IPS DF 4.7 (cell line): ENCODE results near the gene UCK1.
"Not testable (repeated sequence)": the region's sequence is repeated elsewhere in the genome, so short reads cannot be mapped to it uniquely, and the experiment has no call there.

ENCODE experiments used
- DNase-seq: peaks from one replicate; pipeline ENCODE4 v3.0.0-alpha.2; 2013; ENCODE audit warnings: low spot score; ENCODE audit errors: extremely low read depth

The UCK1 gene

DNA sequence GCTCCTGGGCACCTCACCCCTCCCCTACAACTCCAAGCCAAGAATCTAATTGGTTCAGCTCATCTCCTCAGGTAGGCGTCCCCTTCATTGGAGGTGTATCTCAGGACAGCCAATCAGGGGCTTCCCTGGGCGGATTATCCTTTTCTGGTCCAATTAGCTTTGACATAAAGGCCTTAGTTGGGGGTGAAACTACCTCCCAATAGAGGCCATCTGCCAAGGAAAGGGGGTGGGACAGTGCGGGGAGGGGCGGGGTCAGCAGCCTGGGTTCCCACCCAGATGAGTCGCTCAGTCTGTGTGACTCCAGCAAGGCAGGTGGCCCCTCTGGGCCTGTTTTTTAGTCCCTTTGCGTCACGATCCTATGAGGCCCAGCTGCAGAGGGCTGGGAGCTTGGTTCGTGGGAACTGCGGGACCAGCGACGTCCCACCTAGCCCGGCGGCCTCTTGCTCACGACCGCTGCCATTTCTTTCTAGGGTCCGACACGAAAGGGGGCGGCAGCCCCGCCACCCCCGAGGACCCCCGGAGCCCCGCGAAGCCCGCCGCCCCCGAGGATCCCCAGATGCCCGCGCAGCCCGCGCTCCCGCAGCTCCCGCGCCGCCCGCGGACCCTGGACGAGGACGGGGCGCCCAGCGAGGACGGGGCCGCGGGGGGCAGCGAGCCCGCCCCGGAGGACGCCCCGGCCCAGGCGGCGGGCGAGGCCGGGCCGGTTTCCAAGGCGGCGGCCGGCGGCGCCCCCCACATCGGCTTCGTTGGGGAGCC, 23.2 kb upstream of the UCK1 start:
- DNase-seq, result no peak

DNA sequence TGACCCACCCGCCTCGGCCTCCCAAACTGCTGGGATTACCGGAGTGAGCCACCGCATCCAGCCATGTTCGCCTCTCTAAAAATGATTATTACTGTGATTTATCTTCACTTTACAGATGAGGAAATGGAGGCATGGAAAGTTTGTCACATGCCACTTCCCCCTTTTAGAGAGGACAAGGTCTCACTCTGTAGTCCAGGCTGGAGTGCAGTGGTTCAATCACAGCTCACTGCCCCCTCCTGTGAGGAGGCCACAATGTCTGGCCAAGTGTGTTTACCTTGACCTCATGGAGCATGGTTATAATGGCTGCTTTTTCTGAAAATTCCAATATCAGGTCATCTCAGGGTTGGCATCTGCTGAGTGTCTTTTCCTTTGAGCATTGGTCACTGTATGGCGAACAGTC, 21.0 kb upstream of the UCK1 start:
- no peak for DNase-seq

DNA sequence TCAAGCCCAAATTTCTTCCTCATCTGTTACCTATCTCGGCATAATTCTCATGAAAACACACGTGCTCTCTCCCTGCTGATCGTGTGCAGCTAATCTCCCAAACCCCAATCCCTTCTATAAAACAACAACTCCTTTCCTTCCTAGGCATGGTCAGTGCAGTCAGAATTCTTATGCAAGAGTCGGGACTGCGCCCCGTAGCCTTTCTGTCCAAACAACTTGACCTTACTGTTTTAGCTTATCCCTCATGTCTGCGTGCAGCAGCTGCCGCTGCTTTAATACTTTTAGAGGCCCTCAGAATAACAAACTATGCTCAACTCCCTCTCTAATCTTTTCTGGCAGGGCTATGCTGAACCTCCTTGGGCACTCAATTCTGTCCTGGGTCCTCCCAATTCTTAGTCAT, 19.4 kb upstream of the UCK1 start:
- DNase-seq, result not testable (repeated sequence)

DNA sequence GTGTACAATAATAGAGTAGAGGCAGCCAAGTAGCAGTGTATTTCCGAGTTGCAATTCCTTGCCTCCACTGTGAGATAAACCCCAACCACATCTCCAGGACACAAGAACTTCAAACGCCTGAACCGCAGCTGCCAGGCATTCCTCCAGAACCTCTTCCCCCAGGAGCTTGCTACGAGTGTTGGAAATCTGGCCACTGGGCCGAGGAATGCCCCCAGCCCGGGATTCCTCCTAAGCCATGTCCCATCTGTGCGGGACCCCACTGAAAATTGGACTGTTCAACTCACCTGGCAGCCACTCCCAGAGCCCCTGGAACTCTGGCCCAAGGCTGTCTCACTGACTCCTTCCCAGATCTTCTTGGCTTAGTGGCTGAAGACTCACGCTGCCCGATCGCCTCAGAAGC, 18.1 kb upstream of the UCK1 start:
- DNase-seq, result not testable (repeated sequence)

DNA sequence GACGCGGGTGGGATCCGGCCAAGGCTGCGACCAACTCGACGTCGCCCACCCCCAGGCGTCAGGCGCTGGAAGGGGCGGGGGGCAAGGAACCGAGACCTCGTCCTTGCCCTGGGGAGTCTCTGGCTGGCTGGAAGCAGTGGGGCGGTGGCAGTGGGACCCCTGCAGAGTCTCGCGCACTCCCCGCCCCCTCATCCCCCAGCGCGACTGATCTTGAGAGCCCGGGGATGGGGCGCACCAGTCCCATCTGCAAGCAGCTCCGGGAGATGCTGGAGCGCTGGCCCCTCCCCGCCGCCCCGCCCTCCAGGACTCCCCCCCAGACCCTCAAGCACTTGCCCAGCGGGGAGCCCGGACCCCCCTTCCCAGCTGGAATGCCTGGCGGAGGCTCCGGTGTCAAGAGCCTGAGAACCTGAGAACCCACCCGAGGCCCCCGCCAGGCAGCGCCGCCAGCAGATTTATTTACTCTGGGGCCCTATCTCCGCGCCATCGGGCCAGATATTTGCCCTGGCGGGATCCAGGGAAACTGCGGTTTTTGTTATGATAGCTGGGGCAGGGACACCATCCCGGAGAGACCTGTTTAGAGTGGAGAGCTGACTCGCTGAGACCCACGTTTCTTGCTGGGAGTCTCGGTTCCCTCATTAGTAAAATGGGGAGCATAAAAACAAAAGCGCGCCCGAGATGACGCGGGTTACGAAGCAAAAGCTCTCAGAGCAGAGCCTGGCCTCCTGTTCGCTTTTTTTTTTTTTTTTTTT, 15.4 kb upstream of the UCK1 start:
- DNase-seq, result no peak

DNA sequence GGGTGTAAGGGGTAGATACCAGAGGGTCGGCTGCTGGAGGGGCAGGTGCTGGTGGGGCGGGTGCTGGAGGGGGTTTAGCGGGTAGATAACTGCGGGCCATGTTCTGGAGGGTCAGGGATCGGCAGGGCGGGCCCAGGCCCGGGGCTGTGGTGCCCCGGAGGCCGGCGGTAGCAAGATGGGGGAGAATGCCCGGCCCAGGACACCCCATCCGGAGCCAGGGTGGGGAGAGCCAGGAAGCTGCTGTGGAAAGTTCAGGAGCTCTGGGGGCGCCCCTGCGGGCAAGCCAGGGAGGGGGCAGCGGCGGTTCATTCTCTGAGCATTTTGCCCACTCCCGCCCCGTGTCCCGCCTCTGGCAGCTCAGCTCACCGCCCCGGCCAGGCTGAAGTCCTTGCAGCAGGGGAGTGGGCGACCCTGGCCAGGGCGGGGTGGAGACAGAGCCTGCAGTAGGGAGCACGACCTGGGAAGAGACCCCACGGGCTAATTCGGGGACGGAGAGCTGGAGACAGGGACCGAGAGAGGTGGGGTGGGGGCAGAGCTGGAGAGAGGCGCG, 14.8 kb upstream of the UCK1 start:
- no peak for DNase-seq

DNA sequence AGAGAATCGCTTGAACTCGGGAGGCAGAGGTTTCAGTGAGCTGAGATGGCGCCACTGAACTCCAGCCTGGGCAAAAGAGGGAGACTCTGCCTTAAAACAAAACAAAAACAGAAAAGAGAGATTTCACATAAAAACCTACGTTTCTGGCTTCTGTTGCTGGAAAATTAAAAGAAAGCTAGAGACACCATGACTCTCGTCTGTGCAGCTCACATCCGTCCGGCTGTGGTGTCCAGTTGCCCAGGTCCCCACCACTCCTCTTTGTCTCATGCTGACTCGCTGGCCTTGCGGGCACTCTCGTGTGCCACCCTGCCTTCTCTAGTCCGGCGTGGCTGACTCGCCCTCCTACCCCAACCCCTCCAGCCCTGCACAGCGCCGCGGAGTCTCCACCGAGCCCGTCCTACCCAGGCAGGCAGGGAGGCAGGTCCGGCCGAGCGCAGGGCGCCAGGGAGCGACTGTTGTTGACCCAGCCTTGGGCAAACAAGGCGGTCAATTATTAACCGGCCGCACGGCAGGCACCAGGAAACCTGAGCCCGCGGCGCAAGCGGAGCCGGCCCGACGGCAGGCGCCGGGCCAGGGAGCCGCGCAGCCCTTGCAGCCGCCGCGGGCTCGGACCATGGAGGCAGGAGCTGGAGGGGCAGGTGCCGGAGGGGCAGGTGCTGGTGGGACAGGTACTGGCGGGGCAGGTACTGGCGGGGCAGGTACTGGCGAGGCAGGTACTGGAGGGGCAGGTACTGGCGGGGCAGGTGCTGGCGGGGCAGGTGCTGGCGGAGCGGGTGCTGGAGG, 14.1 kb upstream of the UCK1 start, which contains the start of gene PRRT1B:
Gene PRRT1B, plus strand, starts transcription at position 521 of the 783 bp plus-strand sequence. Its CDS starts 93 bp downstream, at position 614.
- DNase-seq, result no peak

DNA sequence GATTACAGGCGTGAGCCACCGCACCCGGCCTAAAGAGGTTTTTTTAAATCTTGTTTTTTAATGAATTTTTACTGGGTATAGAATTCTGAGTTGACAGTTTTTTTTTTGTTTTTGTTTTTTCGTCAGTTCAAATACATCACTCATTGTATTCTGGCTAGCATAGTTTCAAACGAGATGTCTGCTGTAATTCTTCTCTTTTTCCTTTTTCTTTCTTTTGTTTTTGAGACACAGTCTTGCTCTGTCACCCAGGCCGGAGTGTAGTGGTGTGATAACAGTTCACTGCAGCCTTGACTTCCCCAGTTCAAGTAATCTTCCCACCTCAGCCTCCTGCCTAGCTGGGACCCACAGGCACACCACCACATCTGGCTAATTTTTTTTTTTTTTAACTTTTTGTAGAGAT, 12.1 kb upstream of the UCK1 start:
- DNase-seq, result no peak

DNA sequence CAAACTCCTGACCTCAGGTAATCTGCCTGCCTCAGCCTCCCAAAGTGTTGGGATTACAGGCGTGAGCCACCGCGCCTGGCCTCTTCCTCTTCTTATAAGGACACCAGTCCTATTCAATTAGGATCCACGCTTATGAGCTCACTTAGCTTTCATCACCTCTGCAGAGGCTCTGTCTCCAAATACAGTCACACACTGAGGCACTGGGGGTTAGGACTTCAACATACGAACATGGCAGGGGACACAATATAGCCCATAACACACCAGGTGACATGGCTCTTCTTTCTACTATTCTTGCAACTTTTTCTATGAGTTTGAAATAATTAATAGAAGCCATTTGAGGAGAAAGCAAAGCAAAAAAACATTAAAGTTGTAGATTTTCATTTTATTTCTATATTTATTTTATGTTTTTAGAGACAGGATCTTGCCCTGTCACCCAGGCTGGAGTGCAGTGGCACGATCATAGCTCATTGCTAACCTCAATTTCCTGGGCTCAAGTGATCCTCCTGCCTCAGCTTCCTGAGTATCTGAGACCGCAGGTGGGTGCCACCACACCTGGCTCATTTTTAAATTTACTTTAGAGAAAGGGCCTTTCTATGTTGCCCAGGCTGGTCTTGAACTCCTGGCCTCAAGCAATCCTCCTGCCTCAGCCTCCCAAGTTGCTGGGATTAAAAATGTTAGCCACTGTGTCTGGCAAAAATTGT, 8.3 kb upstream of the UCK1 start:
- no peak for DNase-seq

DNA sequence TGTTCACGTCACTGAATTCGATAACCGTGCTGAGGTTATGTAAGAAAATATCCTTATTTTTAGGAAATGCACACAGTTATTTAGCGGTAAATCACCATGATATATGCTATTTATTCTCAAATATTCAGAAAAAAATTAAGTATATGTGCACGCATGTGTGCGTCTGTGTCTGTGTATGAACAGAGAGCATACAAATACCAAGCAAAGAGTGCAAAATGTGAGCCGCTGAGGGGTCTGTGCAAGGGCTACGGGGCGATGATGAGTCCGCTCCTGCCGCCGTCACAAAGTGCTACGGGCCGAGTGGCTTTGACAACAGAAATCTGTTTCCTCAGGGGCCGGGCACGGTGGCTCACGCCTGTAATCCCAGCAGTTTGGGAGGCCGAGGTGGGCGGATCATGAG, 6.9 kb upstream of the UCK1 start:
- no peak for DNase-seq

DNA sequence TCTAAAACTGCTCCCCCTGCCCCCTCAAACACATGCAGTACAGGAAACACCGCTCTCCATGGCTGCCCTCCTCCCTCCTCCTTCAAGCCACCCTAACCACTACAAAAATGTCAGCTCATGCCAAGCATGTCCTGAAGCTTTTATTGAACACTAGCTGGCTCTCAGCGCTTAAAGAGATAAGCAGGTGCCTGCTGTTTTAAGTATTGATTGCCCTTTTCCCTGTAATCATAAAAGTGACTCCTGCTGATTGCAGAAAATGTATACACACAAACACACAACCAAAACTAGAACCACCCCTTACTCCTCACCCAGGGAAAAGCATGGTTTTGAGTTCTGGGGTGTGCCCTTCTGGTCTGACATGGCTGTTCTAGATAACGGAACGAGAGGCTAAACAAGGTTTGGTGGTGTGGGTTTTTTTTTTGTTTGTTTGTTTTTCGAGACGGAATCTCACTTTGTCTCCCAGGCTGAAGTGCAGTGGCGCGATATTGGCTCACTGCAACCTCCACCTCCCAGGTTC, 3.7 kb upstream of the UCK1 start:
- no peak for DNase-seq

DNA sequence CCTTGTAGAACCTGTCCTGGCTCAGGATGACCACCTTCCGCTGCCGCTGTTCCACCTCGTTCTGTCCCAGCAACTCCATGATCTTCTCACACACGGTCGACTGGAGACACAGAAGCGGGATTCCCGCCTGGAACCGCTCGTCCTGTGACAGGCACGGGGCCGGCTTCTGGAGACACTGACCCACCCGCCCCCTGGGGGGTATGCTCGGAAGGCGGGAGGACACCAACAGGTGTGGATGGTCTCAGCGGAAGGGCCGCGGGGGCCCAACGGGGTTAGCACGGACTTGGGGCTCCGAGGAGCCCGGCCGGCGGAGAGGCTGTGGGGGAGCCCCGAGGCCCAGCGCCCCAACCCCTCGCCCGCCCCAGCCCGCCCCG, 530 bp downstream of the UCK1 start:
- DNase-seq, result no peak

DNA sequence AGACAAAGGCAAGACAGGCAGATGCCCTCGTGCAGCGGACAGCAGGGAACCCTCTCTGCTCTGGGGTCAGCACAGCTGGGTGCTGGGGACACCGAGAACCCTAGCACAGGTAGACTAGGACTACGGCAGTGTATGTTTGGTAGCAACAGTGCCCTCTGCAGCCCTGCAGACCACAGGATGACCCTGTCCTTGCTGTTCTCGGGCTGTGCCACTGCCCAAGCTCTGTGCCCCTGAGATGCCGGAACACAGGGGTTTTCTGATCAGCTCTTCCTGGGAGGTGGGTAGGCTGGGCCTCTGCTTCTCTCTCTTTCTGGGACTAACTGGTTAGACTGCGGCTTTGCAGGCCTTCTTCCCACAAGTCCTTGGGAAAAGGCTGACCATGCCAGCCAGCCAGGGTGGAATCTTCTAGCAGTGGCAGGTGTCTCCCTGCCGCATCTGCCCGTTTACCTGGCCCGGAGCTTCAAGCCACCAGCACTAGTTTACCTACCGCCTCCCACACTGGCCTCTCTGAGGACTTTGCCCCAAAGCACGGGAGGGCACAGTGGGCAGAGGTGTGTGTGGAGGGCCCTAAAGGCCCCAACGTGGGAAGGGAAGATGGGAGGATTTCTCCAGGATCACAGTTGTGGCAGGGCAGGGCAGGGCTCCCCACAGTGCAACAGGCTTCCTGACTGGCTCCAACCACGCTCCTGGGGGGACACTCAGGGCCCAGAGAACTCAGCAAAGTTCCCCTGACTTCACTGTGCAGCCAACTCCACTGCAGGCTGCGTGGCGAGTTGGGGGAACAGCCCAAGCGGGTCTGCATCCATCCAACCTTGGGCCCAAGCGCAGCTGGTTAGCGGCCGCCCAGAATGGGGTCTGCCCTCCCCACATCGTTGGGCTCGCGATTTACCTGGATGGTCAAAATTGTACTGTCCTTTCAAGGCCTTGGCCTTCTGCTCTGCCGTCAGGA, 1.2 kb downstream of the UCK1 start:
- no peak for DNase-seq

DNA sequence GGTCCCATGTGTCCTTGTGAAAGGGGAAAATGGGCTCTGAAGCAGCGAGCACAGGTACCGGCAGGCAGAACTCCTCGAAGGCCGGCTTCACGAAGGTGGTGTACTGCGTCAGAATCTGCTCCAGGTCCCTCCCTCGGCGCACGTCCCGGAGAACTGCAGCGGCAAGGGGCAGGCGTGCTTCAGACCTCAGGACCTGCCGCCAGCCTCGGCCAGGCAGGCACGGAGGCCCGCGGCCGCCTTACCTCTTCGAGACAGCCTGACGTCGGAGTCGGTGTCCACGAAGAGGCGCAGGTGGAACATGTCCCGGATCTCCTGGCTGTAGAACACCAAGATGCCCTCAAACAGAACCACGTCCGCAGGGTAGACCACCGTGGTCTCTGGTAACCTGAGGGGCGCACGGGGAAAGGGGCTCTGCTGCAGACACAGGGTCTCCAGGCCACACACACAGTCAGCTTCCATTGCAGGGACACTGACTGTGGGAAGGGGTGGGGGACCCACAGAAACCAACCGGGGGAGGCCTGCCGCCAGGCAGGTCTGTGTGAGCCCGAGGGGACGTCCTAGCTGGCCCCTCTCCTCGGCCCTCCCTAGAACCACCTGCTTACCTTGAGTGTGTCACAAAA, 2.1 kb downstream of the UCK1 start:
- DNase-seq, result no peak

DNA sequence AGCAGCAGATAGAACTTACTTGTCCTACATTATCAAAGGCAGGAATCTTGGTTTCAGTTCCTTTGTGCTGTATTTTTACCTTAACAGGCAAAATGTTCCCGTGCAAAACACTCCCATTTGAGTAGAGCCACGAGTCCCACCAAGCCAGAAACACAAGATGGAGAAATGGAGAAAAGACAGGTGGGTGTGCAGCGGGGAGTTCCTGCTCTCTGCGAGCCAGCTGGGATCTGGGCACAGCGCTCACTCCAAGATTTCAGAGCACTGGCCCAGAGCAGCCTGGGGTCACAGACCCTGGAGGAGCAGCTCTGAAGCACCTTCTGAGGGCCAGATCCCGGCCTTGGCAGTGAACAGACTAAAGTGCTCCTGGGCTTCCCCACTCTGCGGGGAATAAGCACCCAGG, 2.9 kb downstream of the UCK1 start:
- DNase-seq, result no peak

DNA sequence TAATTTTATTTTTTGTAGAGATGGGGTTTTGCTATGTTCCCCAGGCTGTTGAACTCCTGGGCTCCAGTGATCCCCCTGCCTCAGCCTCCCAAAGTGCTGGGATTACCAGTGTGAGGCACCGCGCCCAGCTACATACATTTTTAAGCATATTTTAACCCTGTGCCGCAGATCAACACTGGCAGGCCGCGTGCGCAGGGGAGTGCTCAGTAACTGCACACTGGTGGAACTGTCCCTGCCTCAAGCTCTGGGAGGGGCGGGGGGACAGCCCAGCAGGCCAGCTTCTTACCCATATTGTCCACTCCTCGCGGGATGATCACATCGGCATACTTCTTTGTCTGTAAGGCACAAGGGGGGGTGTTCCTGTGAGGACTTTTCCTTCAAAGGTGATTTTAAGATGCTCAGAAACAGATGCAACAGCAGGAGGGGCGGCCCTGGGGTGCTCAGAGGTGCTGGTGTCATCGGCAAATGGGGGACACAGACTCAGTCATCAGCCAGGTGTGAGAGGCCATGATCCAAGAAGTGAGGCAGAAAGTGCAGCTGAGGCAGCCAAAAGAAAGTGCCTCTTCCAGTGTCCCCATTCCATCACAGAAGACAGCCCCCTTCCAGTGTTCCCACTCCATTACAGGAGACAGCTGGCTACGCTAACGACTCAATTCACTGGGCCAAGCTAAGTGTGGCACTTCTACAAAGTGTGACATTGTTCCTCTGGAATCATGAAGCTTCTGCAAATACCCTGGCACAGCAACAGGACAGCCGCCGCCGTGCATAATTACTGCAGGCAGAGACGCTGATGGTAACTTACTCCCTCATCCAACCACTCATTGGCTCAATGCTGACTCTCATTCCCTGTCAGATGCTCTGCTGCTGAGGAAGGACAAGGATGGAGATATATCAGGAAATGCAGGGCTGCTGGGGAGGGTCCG, 5.2 kb downstream of the UCK1 start:
- DNase-seq, result no peak

DNA sequence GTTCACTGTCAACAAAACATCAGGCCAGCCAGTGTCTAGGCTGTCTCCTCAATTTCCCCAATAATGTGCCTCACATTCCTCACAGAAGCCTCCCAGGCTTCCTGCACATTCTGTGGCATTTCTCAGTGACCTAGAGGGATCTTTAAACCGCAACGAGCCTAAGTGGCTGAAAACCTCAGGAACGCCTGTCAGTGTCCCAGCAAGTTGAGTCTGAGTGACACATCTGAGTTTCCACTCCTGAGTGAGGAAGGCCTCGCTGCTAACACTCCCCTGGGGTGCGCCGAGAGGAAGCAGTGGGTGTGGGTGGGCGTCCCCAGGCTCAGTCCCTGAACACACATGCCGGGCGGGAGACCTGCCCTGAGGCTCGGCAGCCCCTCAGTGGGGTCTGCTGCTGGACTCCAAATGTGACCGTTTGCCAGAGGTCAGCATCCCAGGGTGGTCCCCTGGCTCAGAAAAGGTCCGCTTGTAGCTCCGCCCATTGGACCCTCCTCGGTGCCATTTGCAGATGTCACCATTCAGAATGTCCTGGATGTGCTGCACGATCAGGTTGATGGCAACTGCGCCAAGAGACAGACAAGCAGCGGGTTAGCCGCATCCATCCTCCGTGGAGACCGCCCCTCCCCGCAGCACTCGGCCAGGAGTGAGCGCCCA, 6.3 kb downstream of the UCK1 start:
- DNase-seq, result no peak
